Colonic mucosa (tissue), 4 donors: ENCODE measurements around the gene IGIP. TPM values are rescaled to one million over a fixed set of nuclear protein-coding genes. Genes with fewer than 3 reads are reported as not detected.

Experiments used
- DNase-seq: peaks from one replicate; pipeline ENCODE4 v3.0.0-alpha.2; 2020
- H3K27ac ChIP-seq: fragments of 200-600 bp; one replicate; pipeline ENCODE4 v1.8.0; 2021
- H3K27me3 ChIP-seq: fragments of 200-600 bp; one replicate; pipeline ENCODE4 v1.8.0; 2021
- H3K36me3 ChIP-seq: fragments of 200-600 bp; one replicate; pipeline ENCODE4 v1.8.0; 2021
- H3K4me1 ChIP-seq: fragments of 200-600 bp; one replicate; pipeline ENCODE4 v1.8.0; 2021; ENCODE audit warnings: mild to moderate bottlenecking
- H3K4me3 ChIP-seq: fragments of 200-600 bp; one replicate; pipeline ENCODE4 v1.8.0; 2021
- H3K9ac ChIP-seq, 2 donors: one replicate each; pipeline ENCODE4 v1.7.0; 2013; ENCODE audit warnings: control low read depth in 2 of 2, low read depth in 2 of 2, low read length in 2 of 2
- H3K9me3 ChIP-seq: fragments of 200-600 bp; one replicate; pipeline ENCODE4 v1.8.0; 2021
- CTCF ChIP-seq: fragments of 200-600 bp; IDR thresholded peaks from one replicate; pipeline ENCODE4 v1.8.0; 2022; ENCODE audit warnings: antibody characterized with exemption, mild to moderate bottlenecking
- intact Hi-C: fragments of 100-400 bp; cut with DNase I; formaldehyde crosslinking; loops from one replicate; pipeline ENCODE4 v1.14.1; 2022
- total RNA-seq, 2 donors: library from RNA; stranded (reverse); fragmentation: NEBNext Ultra II Directional in 1 of 2; extraction: Animal tissue kit (Norgen Biotek cat#: 25700) in 1 of 2; gene quantifications; one replicate each; pipeline ENCODE4 v1.2.1, GENCODE V29; 2021
- donor health status: healthy.
- donor health status: DM: no; HTN: no; CAD: no.
- donor health status: DM: no; HTN: no; CAD: no.

The IGIP gene
- total RNA-seq, 2 donors from 2014 or later: 7.8 to 9.5 TPM

- H3K27ac ChIP-seq: no peak overlapping the region
- DNase-seq: no peak
- H3K9ac ChIP-seq: no peak overlapping the region
- no peaks in the 10 kb centered on the region for H3K4me1 ChIP-seq
- no peak overlapping the region for H3K4me3 ChIP-seq
- TF ChIP-seq CTCF: no peak
- H3K36me3 ChIP-seq: no peaks in the 10 kb centered on the region
- H3K27me3 ChIP-seq: no peaks in the 10 kb centered on the region
- H3K9me3 ChIP-seq: no peaks in the 10 kb centered on the region
- intact Hi-C loops: no loop called here
Measured at GRCh38 chr5:140104100-140104499, 21.6 kb upstream of the IGIP start.

GRCh38 chr5:140106101-140106500 is 19.6 kb upstream of the IGIP start:
- no peak overlapping the region for H3K9ac ChIP-seq
- no peak for DNase-seq
- intact Hi-C loops: loop anchor here (5.0 kb wide), 1 partner anchor 34 kb away; no protein-coding TSS in a partner anchor

GRCh38 chr5:140106805-140107311 is 18.9 kb upstream of the IGIP start:
- no peaks in the 10 kb centered on the region for H3K9me3 ChIP-seq
- H3K27ac ChIP-seq: peak overlapping the region; percentile 96
- no peak for DNase-seq
- H3K27me3 ChIP-seq: no peaks in the 10 kb centered on the region
- TF ChIP-seq CTCF: no peak
- no peaks in the 10 kb centered on the region for H3K4me1 ChIP-seq
- peak overlapping the region; percentile 59 for H3K4me3 ChIP-seq
- H3K36me3 ChIP-seq: no peaks in the 10 kb centered on the region
- intact Hi-C loops: loop anchor here (5.0 kb wide), 1 partner anchor 35 kb away; no protein-coding TSS in a partner anchor
- peak overlapping the region; percentile 62 to 92 for H3K9ac ChIP-seq

More at GRCh38 chr5:140106101-140106500, 19.6 kb upstream of the IGIP start:
- TF ChIP-seq CTCF: no peak
- Histone ChIP-seq H3K4me1 (no peaks in the 10 kb centered on the region), H3K36me3 (no peaks in the 10 kb centered on the region), H3K27ac (no peak overlapping the region), H3K27me3 (no peaks in the 10 kb centered on the region), H3K9me3 (no peaks in the 10 kb centered on the region), H3K4me3 (no peak overlapping the region)

DNA sequence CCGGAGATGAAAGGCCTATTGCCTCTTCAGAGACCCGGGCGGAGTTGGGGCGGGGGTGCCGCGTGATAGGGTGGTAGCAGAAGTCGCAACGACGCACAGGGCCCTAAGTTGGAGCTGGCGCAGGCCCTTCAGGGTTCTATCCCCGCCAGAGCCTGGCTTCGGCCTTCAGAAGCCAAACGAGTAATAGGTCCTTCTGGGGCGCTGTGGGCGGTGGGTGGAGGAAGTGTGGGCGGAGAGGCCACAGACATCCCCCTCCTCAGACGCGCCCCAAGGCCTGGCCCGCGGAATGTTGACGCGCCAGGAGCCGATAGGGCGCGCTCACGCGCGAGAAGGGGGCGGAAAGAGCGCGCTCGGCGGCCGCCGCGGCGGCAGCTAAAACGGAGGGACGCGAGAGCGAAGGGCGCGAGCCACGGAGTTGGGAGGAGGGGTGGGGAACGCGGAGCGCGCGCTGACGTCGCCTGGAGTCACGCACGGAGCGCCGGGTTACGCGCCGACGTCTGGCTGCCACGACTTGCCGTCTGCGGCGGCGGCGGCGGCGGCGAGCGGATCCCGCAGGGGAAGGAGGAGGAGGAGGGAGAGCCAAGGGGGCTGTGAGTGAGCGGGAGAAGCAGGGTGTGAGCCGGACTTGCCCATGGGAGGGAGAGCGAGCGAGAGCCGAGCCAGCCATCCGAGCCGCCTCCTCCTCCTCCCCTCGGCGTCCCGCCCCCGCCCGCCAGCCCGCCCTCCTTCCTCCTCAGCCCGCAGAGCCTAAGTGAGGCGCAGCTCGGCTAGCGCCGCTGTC is 18.2 kb upstream of the IGIP start:
- intact Hi-C loops: loop anchor here (5.0 kb wide), 1 partner anchor 35 kb away; no protein-coding TSS in a partner anchor
- DNase-seq: peak; percentile 93
- Histone ChIP-seq H3K4me3 (peak overlapping the region; percentile 59), H3K36me3 (no peaks in the 10 kb centered on the region), H3K9ac (peak overlapping the region; percentile 92 to 94), H3K4me1 (no peaks in the 10 kb centered on the region), H3K9me3 (no peaks in the 10 kb centered on the region), H3K27me3 (no peaks in the 10 kb centered on the region), H3K27ac (peak overlapping the region; percentile 96)
- TF ChIP-seq CTCF: no peak

DNA sequence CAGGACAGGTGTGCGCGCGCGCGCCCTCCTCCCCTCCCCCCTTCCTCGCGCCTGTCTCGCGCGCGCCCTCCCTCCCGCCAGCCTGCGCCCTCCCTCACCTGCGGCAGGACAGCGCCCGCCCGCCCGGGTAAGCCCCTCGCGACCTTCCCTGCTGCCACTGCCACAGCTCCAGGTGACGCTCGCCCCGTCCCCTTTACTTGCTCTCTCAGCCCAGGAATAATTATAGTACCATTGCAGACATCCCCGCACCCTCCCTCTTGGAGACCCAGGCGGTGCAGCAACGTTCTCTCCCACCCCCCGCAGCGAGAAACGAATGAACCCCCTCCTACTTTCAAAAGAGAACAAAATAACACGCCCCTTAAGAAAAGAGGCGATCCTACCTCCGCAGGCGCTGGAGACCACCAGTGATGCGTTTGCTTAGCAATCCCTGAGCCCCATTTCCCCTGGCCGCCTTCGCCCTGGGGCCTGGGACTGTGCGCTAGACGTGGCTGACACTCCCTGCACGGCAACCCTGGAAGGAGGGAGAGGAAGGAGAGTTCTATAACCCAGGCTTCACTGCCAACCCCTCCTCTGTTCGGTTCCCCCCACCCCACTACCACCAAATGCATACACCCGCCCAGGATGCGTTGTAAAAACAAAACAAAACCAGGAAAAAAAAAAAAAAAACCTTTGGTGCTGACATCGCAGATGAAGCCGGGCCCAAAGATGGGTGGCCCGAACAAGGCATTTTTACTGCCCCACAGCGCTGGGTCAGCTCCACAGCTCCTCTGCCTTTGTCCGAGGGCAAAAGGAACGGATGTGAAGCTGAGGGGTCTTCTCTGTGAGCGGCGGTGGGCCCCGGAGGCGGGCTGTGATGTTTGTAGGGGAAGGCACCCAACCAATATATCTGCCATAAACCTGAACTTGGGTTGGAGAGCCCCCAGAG is 17.4 kb upstream of the IGIP start:
- Histone ChIP-seq H3K36me3 (no peaks in the 10 kb centered on the region), H3K27me3 (no peaks in the 10 kb centered on the region), H3K4me1 (no peaks in the 10 kb centered on the region), H3K4me3 (peak overlapping the region; percentile 59), H3K9me3 (no peaks in the 10 kb centered on the region), H3K27ac (peak overlapping the region; percentile 96), H3K9ac (peak overlapping the region; percentile 92 to 94)
- DNase-seq: peak; percentile 56
- TF ChIP-seq CTCF: no peak
- intact Hi-C loops: loop anchor here (5.0 kb wide), 1 partner anchor 36 kb away; no protein-coding TSS in a partner anchor
